Mesothelial cell of epicardium (in vitro differentiated cells): ENCODE results near the gene CPB2. TPM values are rescaled to one million over a fixed set of nuclear protein-coding genes. Genes with fewer than 3 reads are reported as not detected.
A peak's percentile ranks its signal among the peaks of the same experiment; 100 is the strongest.

Experiments
- DNase-seq, 2 experiments: peaks; one replicate each; pipeline ENCODE4 v3.0.0; 2021; ENCODE audit warnings: low spot score in 2 of 2; ENCODE audit not compliant: unreplicated experiment in 2 of 2
- H3K27ac Mint-ChIP-seq: 2 replicates; pipeline ENCODE4 v1.8.0; 2021; ENCODE audit warnings: mixed read lengths
- H3K27me3 Mint-ChIP-seq: 2 replicates; pipeline ENCODE4 v1.8.0; 2021; ENCODE audit warnings: low read depth, mixed read lengths
- H3K36me3 Mint-ChIP-seq: 2 replicates; pipeline ENCODE4 v1.8.0; 2021; ENCODE audit warnings: mixed read lengths
- H3K4me1 Mint-ChIP-seq: 2 replicates; pipeline ENCODE4 v1.8.0; 2021; ENCODE audit warnings: mixed read lengths
- H3K4me3 Mint-ChIP-seq: 2 replicates; pipeline ENCODE4 v1.8.0; 2021; ENCODE audit warnings: mild to moderate bottlenecking, moderate library complexity, mixed read lengths
- H3K9me3 Mint-ChIP-seq: 2 replicates; pipeline ENCODE4 v1.8.0; 2021; ENCODE audit warnings: mixed read lengths
- CTCF ChIP-seq: fragments of 200-600 bp; sonication (generic); IDR thresholded peaks from one replicate; pipeline ENCODE4 v1.5.0; 2021; ENCODE audit warnings: antibody characterized with exemption; ENCODE audit not compliant: unreplicated experiment
- total RNA-seq: library from RNA; stranded (reverse); gene quantifications from 3 replicates; pipeline ENCODE4 v1.2.1, GENCODE V29; 2021

CPB2 gene
- total RNA-seq, 1 donor from 2014 or later: not detected

GRCh38 chr13:46137627-46138317 is 32.9 kb upstream of the CPB2 start:
- H3K4me1 Mint-ChIP-seq: peaks cover 35% of the 10 kb centered on the region
- no peak for DNase-seq
- peak overlapping the region; percentile 5 for H3K27ac Mint-ChIP-seq
- no peak for TF ChIP-seq CTCF
- peaks cover 1% of the 10 kb centered on the region for H3K36me3 Mint-ChIP-seq
- no peaks in the 10 kb centered on the region for H3K9me3 Mint-ChIP-seq
- no peak overlapping the region for H3K4me3 Mint-ChIP-seq
- no peaks in the 10 kb centered on the region for H3K27me3 Mint-ChIP-seq

DNA sequence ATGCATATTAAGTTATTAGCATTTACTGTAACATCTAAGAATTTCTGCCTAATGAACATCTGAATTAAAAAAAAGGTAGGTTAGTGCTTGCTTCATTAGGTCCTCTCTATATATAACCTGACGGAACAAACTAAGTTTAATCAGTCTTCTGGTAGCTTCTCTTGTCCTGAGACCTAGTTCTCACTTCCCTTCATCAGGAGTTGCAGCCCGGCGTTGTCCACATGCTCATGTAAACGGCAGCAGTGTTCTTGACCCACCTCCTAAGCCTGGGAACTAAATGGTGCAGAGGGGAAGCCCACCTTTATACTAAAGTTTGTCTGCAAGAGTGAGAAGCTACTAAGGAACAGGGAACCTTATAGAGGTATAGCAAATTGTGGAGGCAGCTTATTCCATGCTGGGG is 31.9 kb upstream of the CPB2 start:
- Mint-ChIP-seq H3K27me3 (no peaks in the 10 kb centered on the region), H3K27ac (no peak overlapping the region), H3K4me1 (peaks cover 35% of the 10 kb centered on the region), H3K9me3 (no peaks in the 10 kb centered on the region), H3K36me3 (peaks cover 1% of the 10 kb centered on the region), H3K4me3 (no peak overlapping the region)
- TF ChIP-seq CTCF: no peak
- DNase-seq: no peak

DNA sequence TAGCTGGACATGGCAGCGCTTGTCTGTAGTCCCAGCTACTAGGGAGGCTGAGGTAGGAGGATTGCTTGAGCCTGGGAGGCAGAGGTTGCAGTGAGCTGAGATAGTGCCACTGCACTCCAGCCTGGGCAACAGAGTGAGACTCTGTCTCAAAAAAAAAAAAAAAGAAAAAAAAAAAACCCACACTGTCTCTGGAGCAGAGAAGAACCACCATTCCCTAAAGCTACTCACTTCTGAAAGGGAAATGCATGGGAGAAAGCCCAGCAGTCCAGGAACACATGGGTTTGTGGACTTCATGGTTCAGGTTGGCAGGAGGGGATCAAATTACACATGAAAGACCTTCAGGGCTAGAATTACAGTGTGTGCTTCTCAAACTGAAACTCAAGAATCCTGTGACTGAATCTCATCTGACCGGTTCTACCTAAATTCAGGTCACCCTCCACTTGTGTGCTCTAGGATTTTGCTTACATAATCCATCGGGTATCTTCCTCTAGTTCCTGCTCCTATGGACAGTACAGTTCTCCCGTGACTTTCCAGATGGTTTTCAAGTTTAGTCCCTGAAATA is 30.2 kb upstream of the CPB2 start:
- Mint-ChIP-seq H3K27me3 (no peaks in the 10 kb centered on the region), H3K4me1 (peaks cover 35% of the 10 kb centered on the region), H3K4me3 (no peak overlapping the region), H3K36me3 (no peaks in the 10 kb centered on the region), H3K9me3 (no peaks in the 10 kb centered on the region), H3K27ac (peak overlapping the region; percentile 88)
- no peak for DNase-seq
- TF ChIP-seq CTCF: no peak

DNA sequence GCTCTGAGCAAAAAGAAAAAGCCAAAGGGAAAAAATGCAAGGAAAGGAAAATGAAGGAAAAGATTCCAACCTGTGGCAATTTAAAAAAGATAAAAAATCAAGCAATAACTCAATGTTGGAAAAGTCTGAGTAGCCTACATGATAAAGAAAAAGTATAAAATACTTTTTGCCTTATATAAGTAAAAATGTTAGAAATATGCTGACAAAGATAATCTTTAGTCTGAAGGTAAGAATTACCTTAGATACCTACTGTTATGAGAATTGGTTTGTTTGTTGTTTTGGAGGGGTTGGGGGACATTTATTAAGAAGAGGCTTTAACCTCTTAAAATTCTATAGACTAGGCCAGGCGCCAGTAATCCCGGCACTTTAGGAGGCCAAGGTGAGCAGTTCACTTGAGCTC is 29.7 kb upstream of the CPB2 start:
- Mint-ChIP-seq H3K27me3 (no peaks in the 10 kb centered on the region), H3K27ac (peak overlapping the region; percentile 88), H3K4me1 (peaks cover 35% of the 10 kb centered on the region), H3K36me3 (no peaks in the 10 kb centered on the region), H3K9me3 (no peaks in the 10 kb centered on the region), H3K4me3 (no peak overlapping the region)
- no peak for TF ChIP-seq CTCF
- DNase-seq: no peak

DNA sequence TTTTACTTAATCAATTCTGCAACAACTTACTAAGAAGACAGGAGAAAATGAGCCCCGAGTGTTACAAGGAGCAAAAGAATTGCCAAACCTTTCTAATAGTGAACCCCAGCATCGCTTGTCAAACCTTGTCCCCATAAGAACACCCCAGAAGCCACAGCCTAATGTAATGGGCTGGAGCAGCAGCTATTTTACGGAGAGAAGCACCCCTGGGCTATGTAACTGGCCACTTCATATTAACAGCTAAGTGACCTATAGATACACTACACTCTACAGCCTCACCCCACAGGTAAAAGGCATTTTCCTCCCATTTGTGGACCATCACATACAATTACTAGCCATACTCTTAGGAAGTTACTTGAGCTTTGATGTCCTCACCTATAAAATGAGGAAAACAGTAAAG is 27.3 kb upstream of the CPB2 start:
- no peak for TF ChIP-seq CTCF
- Mint-ChIP-seq H3K9me3 (no peaks in the 10 kb centered on the region), H3K36me3 (no peaks in the 10 kb centered on the region), H3K4me3 (no peak overlapping the region), H3K27me3 (no peaks in the 10 kb centered on the region), H3K27ac (no peak overlapping the region), H3K4me1 (peaks cover 27% of the 10 kb centered on the region)
- no peak for DNase-seq
